ENCODE results near the gene LOX.

LOX gene

DNA sequence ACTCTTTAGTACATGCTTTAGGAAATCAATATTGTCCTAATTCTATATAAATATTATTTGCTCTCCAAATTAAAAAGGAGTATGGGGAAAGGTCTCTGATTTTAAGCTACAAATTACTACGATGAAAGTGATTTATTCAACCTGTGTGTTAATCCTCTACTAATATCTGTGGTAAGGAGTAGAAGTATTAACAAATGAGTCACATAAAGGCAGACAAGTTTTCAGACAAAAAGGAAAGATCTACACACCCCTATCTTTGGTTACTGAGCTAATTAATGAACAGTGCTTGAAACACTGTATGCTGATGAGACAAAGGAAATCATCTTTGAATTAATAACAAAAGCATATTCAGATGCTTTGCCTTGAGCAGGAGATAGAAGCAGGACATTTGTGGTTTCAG, 15.9 kb downstream of the LOX start:
- Histone ChIP-seq H3K27ac (replicated peaks) (no peak overlapping the region), H3K4me3 (replicated peaks; ENCODE audit: insufficient read depth, low read length) (no peak overlapping the region)
- TF ChIP-seq, protein P1, sequence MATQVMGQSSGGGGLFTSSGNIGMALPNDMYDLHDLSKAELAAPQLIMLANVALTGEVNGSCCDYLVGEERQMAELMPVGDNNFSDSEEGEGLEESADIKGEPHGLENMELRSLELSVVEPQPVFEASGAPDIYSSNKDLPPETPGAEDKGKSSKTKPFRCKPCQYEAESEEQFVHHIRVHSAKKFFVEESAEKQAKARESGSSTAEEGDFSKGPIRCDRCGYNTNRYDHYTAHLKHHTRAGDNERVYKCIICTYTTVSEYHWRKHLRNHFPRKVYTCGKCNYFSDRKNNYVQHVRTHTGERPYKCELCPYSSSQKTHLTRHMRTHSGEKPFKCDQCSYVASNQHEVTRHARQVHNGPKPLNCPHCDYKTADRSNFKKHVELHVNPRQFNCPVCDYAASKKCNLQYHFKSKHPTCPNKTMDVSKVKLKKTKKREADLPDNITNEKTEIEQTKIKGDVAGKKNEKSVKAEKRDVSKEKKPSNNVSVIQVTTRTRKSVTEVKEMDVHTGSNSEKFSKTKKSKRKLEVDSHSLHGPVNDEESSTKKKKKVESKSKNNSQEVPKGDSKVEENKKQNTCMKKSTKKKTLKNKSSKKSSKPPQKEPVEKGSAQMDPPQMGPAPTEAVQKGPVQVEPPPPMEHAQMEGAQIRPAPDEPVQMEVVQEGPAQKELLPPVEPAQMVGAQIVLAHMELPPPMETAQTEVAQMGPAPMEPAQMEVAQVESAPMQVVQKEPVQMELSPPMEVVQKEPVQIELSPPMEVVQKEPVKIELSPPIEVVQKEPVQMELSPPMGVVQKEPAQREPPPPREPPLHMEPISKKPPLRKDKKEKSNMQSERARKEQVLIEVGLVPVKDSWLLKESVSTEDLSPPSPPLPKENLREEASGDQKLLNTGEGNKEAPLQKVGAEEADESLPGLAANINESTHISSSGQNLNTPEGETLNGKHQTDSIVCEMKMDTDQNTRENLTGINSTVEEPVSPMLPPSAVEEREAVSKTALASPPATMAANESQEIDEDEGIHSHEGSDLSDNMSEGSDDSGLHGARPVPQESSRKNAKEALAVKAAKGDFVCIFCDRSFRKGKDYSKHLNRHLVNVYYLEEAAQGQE (IDR thresholded peaks at IDR 0.05; ENCODE audit: insufficient replicate concordance, low read depth), result no peak
- TF ChIP-seq, protein P2, sequence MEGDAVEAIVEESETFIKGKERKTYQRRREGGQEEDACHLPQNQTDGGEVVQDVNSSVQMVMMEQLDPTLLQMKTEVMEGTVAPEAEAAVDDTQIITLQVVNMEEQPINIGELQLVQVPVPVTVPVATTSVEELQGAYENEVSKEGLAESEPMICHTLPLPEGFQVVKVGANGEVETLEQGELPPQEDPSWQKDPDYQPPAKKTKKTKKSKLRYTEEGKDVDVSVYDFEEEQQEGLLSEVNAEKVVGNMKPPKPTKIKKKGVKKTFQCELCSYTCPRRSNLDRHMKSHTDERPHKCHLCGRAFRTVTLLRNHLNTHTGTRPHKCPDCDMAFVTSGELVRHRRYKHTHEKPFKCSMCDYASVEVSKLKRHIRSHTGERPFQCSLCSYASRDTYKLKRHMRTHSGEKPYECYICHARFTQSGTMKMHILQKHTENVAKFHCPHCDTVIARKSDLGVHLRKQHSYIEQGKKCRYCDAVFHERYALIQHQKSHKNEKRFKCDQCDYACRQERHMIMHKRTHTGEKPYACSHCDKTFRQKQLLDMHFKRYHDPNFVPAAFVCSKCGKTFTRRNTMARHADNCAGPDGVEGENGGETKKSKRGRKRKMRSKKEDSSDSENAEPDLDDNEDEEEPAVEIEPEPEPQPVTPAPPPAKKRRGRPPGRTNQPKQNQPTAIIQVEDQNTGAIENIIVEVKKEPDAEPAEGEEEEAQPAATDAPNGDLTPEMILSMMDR (IDR thresholded peaks at IDR 0.05; ENCODE audit: insufficient read depth, low read length), result no peak
- TF ChIP-seq POLR2AphosphoS5 (IDR thresholded peaks at IDR 0.05; ENCODE audit: low read depth) (no peak), GABPA (IDR thresholded peaks at IDR 0.05; ENCODE audit: low read depth) (no peak), SPI1 (IDR thresholded peaks at IDR 0.05; ENCODE audit: borderline replicate concordance, low read depth) (no peak)

DNA sequence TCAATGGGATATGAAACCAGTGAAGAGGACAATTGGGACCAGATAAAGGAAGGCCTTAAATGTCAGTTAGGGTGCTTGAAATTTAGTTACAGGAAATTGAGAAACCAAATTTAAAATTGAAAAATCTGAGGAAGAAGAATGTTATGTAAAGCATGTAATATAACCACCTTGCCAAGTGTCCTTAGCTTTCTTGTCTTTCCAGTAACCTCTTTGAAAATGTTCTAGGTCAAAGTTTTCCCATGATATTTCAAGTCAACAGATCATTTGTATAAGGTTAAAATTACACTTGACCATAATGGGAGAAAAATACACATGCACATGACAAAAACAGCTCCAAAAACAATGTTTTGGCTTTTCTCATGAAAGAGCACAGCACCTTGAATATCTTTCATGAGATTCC, 21.1 kb downstream of the LOX start:
- DNase-seq (ENCODE audit: low read depth in 1 of 2, low spot score in 1 of 2), result no peak
- H3K27me3 ChIP-seq (ENCODE audit: insufficient read depth, poor library complexity, severe bottlenecking), result no peaks in the 10 kb centered on the region
- H3K27ac ChIP-seq (replicated peaks), result no peak overlapping the region
- TF ChIP-seq SPI1 (IDR thresholded peaks at IDR 0.05; ENCODE audit: borderline replicate concordance, low read depth) (no peak), POLR2AphosphoS5 (IDR thresholded peaks at IDR 0.05; ENCODE audit: low read depth) (no peak), GABPA (IDR thresholded peaks at IDR 0.05; ENCODE audit: low read depth) (no peak)
- TF ChIP-seq, protein P1 (IDR thresholded peaks at IDR 0.05; ENCODE audit: insufficient replicate concordance, low read depth), result no peak
- H3K4me3 ChIP-seq (replicated peaks; ENCODE audit: insufficient read depth, low read length), result no peak overlapping the region

More for the DNA sequence above, 15.9 kb downstream of the LOX start:
- DNase-seq (ENCODE audit: low read depth in 1 of 2, low spot score in 1 of 2), result no peak
- no peaks in the 10 kb centered on the region for H3K27me3 ChIP-seq (ENCODE audit: insufficient read depth, poor library complexity, severe bottlenecking)

DNA sequence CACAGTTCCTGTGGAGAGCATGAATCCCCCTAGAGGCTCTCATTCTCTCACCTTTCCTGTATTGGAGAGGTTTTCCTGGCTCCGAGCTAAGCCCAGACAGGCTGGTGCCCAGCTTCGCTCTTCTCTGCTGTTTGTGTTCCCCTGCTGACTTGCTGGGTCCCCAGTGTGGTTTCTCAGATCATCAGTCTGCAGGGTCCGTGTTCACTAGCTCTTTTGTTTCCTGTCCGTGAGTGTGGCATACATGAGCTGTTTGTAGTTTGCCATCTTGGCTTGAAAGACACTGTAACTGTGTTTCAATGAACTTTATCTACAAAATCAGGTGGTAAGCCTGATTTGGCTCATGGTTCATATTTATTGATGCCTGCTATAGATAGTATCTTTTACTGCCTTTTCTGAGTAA, 23.8 kb downstream of the LOX start:
- DNase-seq (ENCODE audit: low read depth in 1 of 2, low spot score in 1 of 2), result no peak
- Histone ChIP-seq H3K27ac (replicated peaks) (no peak overlapping the region), H3K27me3 (ENCODE audit: insufficient read depth, poor library complexity, severe bottlenecking) (no peaks in the 10 kb centered on the region), H3K4me3 (replicated peaks; ENCODE audit: insufficient read depth, low read length) (no peak overlapping the region)
- TF ChIP-seq POLR2AphosphoS5 (IDR thresholded peaks at IDR 0.05; ENCODE audit: low read depth) (no peak), SPI1 (IDR thresholded peaks at IDR 0.05; ENCODE audit: borderline replicate concordance, low read depth) (no peak), GABPA (IDR thresholded peaks at IDR 0.05; ENCODE audit: low read depth) (no peak)
- TF ChIP-seq, protein P1 (IDR thresholded peaks at IDR 0.05; ENCODE audit: insufficient replicate concordance, low read depth), result no peak
- TF ChIP-seq, protein P2 (IDR thresholded peaks at IDR 0.05; ENCODE audit: insufficient read depth, low read length), result no peak

Data from HL-60 (cell line).